ENCODE data around the gene IQGAP3. TPM values are rescaled to one million over a fixed set of nuclear protein-coding genes. Genes with fewer than 3 reads are reported as not detected.

The IQGAP3 gene
- total RNA-seq, 2 donors from 2014 or later = 28.6 to 36.9 TPM

- H3K27ac Mint-ChIP-seq = no peak overlapping the region
Observed at GRCh38 chr1:156594190-156594589, 21.8 kb upstream of the IQGAP3 start.

GRCh38 chr1:156593661-156593989, 21.3 kb upstream of the IQGAP3 start:
- no peaks in the 10 kb centered on the region for H3K27me3 ChIP-seq (ENCODE audit: control insufficient read depth, insufficient read depth, low read length, poor library complexity, severe bottlenecking)
- TF ChIP-seq, protein P1, sequence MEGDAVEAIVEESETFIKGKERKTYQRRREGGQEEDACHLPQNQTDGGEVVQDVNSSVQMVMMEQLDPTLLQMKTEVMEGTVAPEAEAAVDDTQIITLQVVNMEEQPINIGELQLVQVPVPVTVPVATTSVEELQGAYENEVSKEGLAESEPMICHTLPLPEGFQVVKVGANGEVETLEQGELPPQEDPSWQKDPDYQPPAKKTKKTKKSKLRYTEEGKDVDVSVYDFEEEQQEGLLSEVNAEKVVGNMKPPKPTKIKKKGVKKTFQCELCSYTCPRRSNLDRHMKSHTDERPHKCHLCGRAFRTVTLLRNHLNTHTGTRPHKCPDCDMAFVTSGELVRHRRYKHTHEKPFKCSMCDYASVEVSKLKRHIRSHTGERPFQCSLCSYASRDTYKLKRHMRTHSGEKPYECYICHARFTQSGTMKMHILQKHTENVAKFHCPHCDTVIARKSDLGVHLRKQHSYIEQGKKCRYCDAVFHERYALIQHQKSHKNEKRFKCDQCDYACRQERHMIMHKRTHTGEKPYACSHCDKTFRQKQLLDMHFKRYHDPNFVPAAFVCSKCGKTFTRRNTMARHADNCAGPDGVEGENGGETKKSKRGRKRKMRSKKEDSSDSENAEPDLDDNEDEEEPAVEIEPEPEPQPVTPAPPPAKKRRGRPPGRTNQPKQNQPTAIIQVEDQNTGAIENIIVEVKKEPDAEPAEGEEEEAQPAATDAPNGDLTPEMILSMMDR (conservative IDR thresholded peaks at IDR 0.05) = no peak
- peaks cover 45% of the 10 kb centered on the region for H3K36me3 ChIP-seq (ENCODE audit: control insufficient read depth, insufficient read depth, low read length)
- 86 to 96% methylated on average over 2 to 8 of the region's 8 CpGs for WGBS, 2 experiments (ENCODE audit: insufficient coverage in 1 of 2, insufficient read length in 1 of 2)
- no peak for DNase-seq
- Mint-ChIP-seq H3K27ac (no peak overlapping the region), H3K4me3 (no peak overlapping the region), H3K4me1 (peaks cover 5% of the 10 kb centered on the region), H3K27me3 (ENCODE audit: insufficient read depth) (no peaks in the 10 kb centered on the region), H3K36me3 (ENCODE audit: low read depth) (peaks cover 35% of the 10 kb centered on the region), H3K9me3 (no peaks in the 10 kb centered on the region)
- H3K4me1 ChIP-seq (ENCODE audit: control insufficient read depth, insufficient read depth, low read length) = no peaks in the 10 kb centered on the region
- no peak overlapping the region for H3K9ac ChIP-seq (ENCODE audit: extremely low read depth, low read length, poor library complexity, severe bottlenecking)
- H3K4me3 ChIP-seq (ENCODE audit: low read length) = no peak overlapping the region
- H3K27ac ChIP-seq (ENCODE audit: low read depth, low read length) = no peak overlapping the region
- no peaks in the 10 kb centered on the region for H3K9me3 ChIP-seq (ENCODE audit: control insufficient read depth, low read length)

More at GRCh38 chr1:156594190-156594589, 21.8 kb upstream of the IQGAP3 start:
- Histone ChIP-seq H3K36me3 (ENCODE audit: control insufficient read depth, insufficient read depth, low read length) (peaks cover 51% of the 10 kb centered on the region), H3K9me3 (ENCODE audit: control insufficient read depth, low read length) (no peaks in the 10 kb centered on the region), H3K4me3 (ENCODE audit: low read length) (no peak overlapping the region), H3K27me3 (ENCODE audit: control insufficient read depth, insufficient read depth, low read length, poor library complexity, severe bottlenecking) (no peaks in the 10 kb centered on the region), H3K9ac (ENCODE audit: extremely low read depth, low read length, poor library complexity, severe bottlenecking) (no peak overlapping the region), H3K27ac (ENCODE audit: low read depth, low read length) (no peak overlapping the region), H3K4me1 (ENCODE audit: control insufficient read depth, insufficient read depth, low read length) (no peaks in the 10 kb centered on the region)
- WGBS, 2 experiments (ENCODE audit: insufficient coverage in 1 of 2, insufficient read length in 1 of 2) = 90 to 94% methylated on average over 3 of the region's 3 CpGs
- TF ChIP-seq, protein P1 (conservative IDR thresholded peaks at IDR 0.05) = no peak
- no peak for DNase-seq
- Mint-ChIP-seq H3K4me3 (no peak overlapping the region), H3K9me3 (no peaks in the 10 kb centered on the region), H3K36me3 (ENCODE audit: low read depth) (peaks cover 39% of the 10 kb centered on the region), H3K27me3 (ENCODE audit: insufficient read depth) (no peaks in the 10 kb centered on the region), H3K4me1 (peaks cover 5% of the 10 kb centered on the region)

GRCh38 chr1:156592910-156593660, 20.7 kb upstream of the IQGAP3 start:
- H3K4me3 Mint-ChIP-seq = peak overlapping the region; percentile 75

More at GRCh38 chr1:156592910-156593660, 20.7 kb upstream of the IQGAP3 start:
- peaks cover 30% of the 10 kb centered on the region for H3K36me3 Mint-ChIP-seq (ENCODE audit: low read depth)
- H3K4me1 Mint-ChIP-seq = peaks cover 5% of the 10 kb centered on the region
- Histone ChIP-seq H3K27ac (ENCODE audit: low read depth, low read length) (no peak overlapping the region), H3K36me3 (ENCODE audit: control insufficient read depth, insufficient read depth, low read length) (peaks cover 40% of the 10 kb centered on the region), H3K9me3 (ENCODE audit: control insufficient read depth, low read length) (no peaks in the 10 kb centered on the region), H3K4me3 (ENCODE audit: low read length) (peak overlapping the region; percentile 86), H3K9ac (ENCODE audit: extremely low read depth, low read length, poor library complexity, severe bottlenecking) (no peak overlapping the region), H3K4me1 (ENCODE audit: control insufficient read depth, insufficient read depth, low read length) (no peaks in the 10 kb centered on the region), H3K27me3 (ENCODE audit: control insufficient read depth, insufficient read depth, low read length, poor library complexity, severe bottlenecking) (no peaks in the 10 kb centered on the region)
- H3K27ac Mint-ChIP-seq = no peak overlapping the region
- no peaks in the 10 kb centered on the region for H3K27me3 Mint-ChIP-seq (ENCODE audit: insufficient read depth)
- DNase-seq = no peak
- TF ChIP-seq, protein P1 (conservative IDR thresholded peaks at IDR 0.05) = no peak
- no peaks in the 10 kb centered on the region for H3K9me3 Mint-ChIP-seq
- 85 to 94% methylated on average over 4 to 8 of the region's 8 CpGs for WGBS, 2 experiments (ENCODE audit: insufficient coverage in 1 of 2, insufficient read length in 1 of 2)

Data from endodermal cell (in vitro differentiated cells).